HCT116 (cell line): ENCODE data around the gene ABHD2. TPM values are rescaled to one million over a fixed set of nuclear protein-coding genes. Genes with fewer than 3 reads are reported as not detected.

ENCODE experiments used
- ATAC-seq: fragments of 200-7000 bp; cut with Tn5 transposase; 2 replicates; pipeline ENCODE4 v1.9.1; 2020; ENCODE audit warnings: mild to moderate bottlenecking, moderate library complexity
- BruUV-seq: library from RNA; stranded (reverse); fragments of 400-500 nt; replicated peaks from 2 replicates; lab custom pipeline; 2021; lab: Mats Ljungman, UMichigan
- CTCF ChIA-PET: fragments of 300-600 bp; sonication (Branson Sonifier 250); formaldehyde crosslinking; loops from one replicate; lab custom pipeline; 2021; ENCODE audit warnings: antibody characterized with exemption; lab: Charles Lee
- POLR2A ChIA-PET: fragments of 300-600, 350-600 bp; sonication (Branson Sonifier 250); formaldehyde crosslinking; loops from one replicate; lab custom pipeline; 2021; ENCODE audit warnings: antibody characterized with exemption; lab: Charles Lee
- RAD21 ChIA-PET, 2 experiments: fragments of 300-600 bp; sonication (Branson Sonifier 250); formaldehyde crosslinking; loops; one replicate each; lab custom pipeline; 2023; ENCODE audit warnings: low total read pairs in 2 of 2; ENCODE audit not compliant: uncharacterized antibody in 2 of 2, unreplicated experiment in 2 of 2, low non-redundant PET in 1 of 2; lab: Charles Lee
- DNase-seq: peaks from one replicate; pipeline ENCODE4 v3.0.0-alpha.2; 2010; ENCODE audit warnings: low read depth, low spot score
- H2AFZ ChIP-seq: fragments of 200-600 bp; shearing (Covaris generic), sonication (generic); 2 replicates; pipeline ENCODE4 v1.6.1; 2017; ENCODE audit warnings: low read depth, mixed run types, mixed read lengths, antibody characterized with exemption, low read length; ENCODE audit not compliant: poor library complexity, severe bottlenecking
- H3K27ac ChIP-seq: 2 replicates; pipeline ENCODE4 v1.5.1; 2012; ENCODE audit warnings: low read depth, low read length
- H3K27me3 ChIP-seq: fragments of 200-600 bp; sonication (generic); 2 replicates; pipeline ENCODE4 v1.6.1; 2016; ENCODE audit warnings: mixed run types, low read length, mixed read lengths; ENCODE audit not compliant: insufficient read depth
- H3K36me3 ChIP-seq, 2 experiments: fragments of 200-500 bp in 1 of 2; fragments of 200-600 bp in 1 of 2; sonication (Bioruptor generic) in 1 of 2; sonication (generic) in 1 of 2; 2 replicates each; pipeline versions ENCODE4 v1.5.1 to v1.6.1; 2014 to 2016; ENCODE audit warnings: low read length in 2 of 2, inconsistent platforms in 1 of 2, mixed read lengths in 1 of 2, mixed run types in 1 of 2; ENCODE audit not compliant: insufficient read depth in 2 of 2, control insufficient read depth in 1 of 2
- H3K4me1 ChIP-seq, 2 experiments: fragments of 200-600 bp in 1 of 2; sonication (generic) in 1 of 2; 2 replicates each; pipeline versions ENCODE4 v1.5.1 to v1.6.1; 2012 to 2017; ENCODE audit warnings: low read length in 2 of 2, inconsistent platforms in 1 of 2, mild to moderate bottlenecking in 1 of 2, mixed read lengths in 1 of 2, mixed run types in 1 of 2, moderate library complexity in 1 of 2; ENCODE audit not compliant: insufficient read depth in 2 of 2, control insufficient read depth in 1 of 2
- H3K4me2 ChIP-seq: fragments of 200-600 bp; sonication (generic); 2 replicates; pipeline ENCODE4 v1.6.1; 2017; ENCODE audit warnings: mixed run types, low read length, mixed read lengths
- H3K4me3 ChIP-seq, 2 experiments: fragments of 200-600 bp in 1 of 2; sonication (generic) in 1 of 2; replicated peaks in 1 of 2; 2 replicates each; pipeline ENCODE4 v1.5.1; 2011 to 2016; ENCODE audit warnings: low read length in 2 of 2, control low read depth in 1 of 2, low read depth in 1 of 2, mild to moderate bottlenecking in 1 of 2, mixed read lengths in 1 of 2, mixed run types in 1 of 2
- H3K79me2 ChIP-seq: fragments of 200-600 bp; sonication (generic); 2 replicates; pipeline ENCODE4 v1.6.1; 2017; ENCODE audit warnings: mild to moderate bottlenecking, mixed run types, low read length, moderate library complexity, mixed read lengths; ENCODE audit not compliant: insufficient read depth
- H3K9ac ChIP-seq: fragments of 200-600 bp; sonication (generic); 2 replicates; pipeline ENCODE4 v1.6.1; 2016; ENCODE audit warnings: low read length, mixed read lengths
- H3K9me2 ChIP-seq: fragments of 200-600 bp; sonication (generic), shearing (Covaris generic); 2 replicates; pipeline ENCODE4 v1.6.1; 2017; ENCODE audit warnings: mixed run types, mild to moderate bottlenecking, moderate library complexity; ENCODE audit not compliant: insufficient read depth
- H3K9me3 ChIP-seq, 2 experiments: fragments of 200-500 bp in 1 of 2; fragments of 200-600 bp in 1 of 2; sonication (Bioruptor generic) in 1 of 2; sonication (generic) in 1 of 2; 2 replicates each; pipeline ENCODE4 v1.6.1; 2014 to 2017; ENCODE audit warnings: low read length in 2 of 2, mixed read lengths in 2 of 2, inconsistent platforms in 1 of 2, low read depth in 1 of 2, mild to moderate bottlenecking in 1 of 2, mixed run types in 1 of 2, moderate library complexity in 1 of 2; ENCODE audit not compliant: control insufficient read depth in 1 of 2, insufficient read depth in 1 of 2
- H4K20me1 ChIP-seq: fragments of 200-600 bp; sonication (generic), shearing (Covaris generic); 2 replicates; pipeline ENCODE4 v1.6.1; 2017; ENCODE audit warnings: mixed run types, mild to moderate bottlenecking, moderate library complexity; ENCODE audit not compliant: insufficient read depth
- CBX3 ChIP-seq: IDR thresholded peaks from 2 replicates; pipeline ENCODE4 v1.6.1; 2012; ENCODE audit warnings: low read depth
- CEBPB ChIP-seq: IDR thresholded peaks from 2 replicates; pipeline ENCODE4 v1.6.1; 2012; ENCODE audit warnings: low read depth
- ELF1 ChIP-seq: IDR thresholded peaks from 2 replicates; pipeline ENCODE4 v1.6.1; 2012; ENCODE audit warnings: low read depth, borderline replicate concordance
- EZH2 ChIP-seq: fragments of 200-600 bp; sonication (generic); IDR thresholded peaks from 2 replicates; pipeline ENCODE4 v1.6.1; 2017; ENCODE audit warnings: antibody characterized with exemption, mixed run types
- EZH2phosphoT487 ChIP-seq: fragments of 200-600 bp; IDR thresholded peaks from 2 replicates; pipeline ENCODE4 v1.6.1; 2018; ENCODE audit warnings: antibody characterized with exemption, borderline replicate concordance
- FOSL1 ChIP-seq: IDR thresholded peaks from 2 replicates; pipeline ENCODE4 v1.6.1; 2012; ENCODE audit warnings: low read depth
- JUND ChIP-seq: IDR thresholded peaks from 2 replicates; pipeline ENCODE4 v1.6.1; 2012
- MAX ChIP-seq: IDR thresholded peaks from 2 replicates; pipeline ENCODE4 v1.6.1; 2012
- POLR2A ChIP-seq: IDR thresholded peaks from 2 replicates; pipeline ENCODE4 v1.7.0; 2011; ENCODE audit warnings: borderline replicate concordance; ENCODE audit not compliant: insufficient read depth, insufficient read length; ENCODE audit errors: extremely low read depth
- RAD21 ChIP-seq: IDR thresholded peaks from 2 replicates; pipeline ENCODE4 v1.6.1; 2012; ENCODE audit warnings: low read depth, mild to moderate bottlenecking
- REST ChIP-seq: IDR thresholded peaks from 2 replicates; pipeline ENCODE4 v1.6.1; 2012; ENCODE audit warnings: low read depth
- SIN3A ChIP-seq: IDR thresholded peaks from 2 replicates; pipeline ENCODE4 v1.6.1; 2012; ENCODE audit warnings: low read depth
- ZFX ChIP-seq: fragments of 450-650 bp; IDR thresholded peaks from 2 replicates; pipeline ENCODE4 v1.6.1; 2017
- ZNF274 ChIP-seq: fragments of 200-500 bp; sonication (Bioruptor generic); IDR thresholded peaks from 2 replicates; pipeline ENCODE4 v1.6.1; 2014; ENCODE audit warnings: mild to moderate bottlenecking, low read depth, low read length, inconsistent platforms
- intact Hi-C: fragments of 100-400 bp; cut with micrococcal nuclease; formaldehyde crosslinking; loops from 2 replicates; pipeline ENCODE4 v1.10.0; 2022
- total RNA-seq: library from RNA; stranded (reverse); gene quantifications from one replicate; pipeline ENCODE4 v1.2.1, GENCODE V29; 2021; ENCODE audit not compliant: unreplicated experiment
- TF ChIP-seq, protein P1 (sequence below), 3 experiments: fragments of 200-600 bp in 1 of 3; sonication (generic) in 1 of 3; IDR thresholded peaks in 2 of 3; conservative IDR thresholded peaks in 1 of 3; 2 replicates each; pipeline ENCODE4 v1.5.1; 2012 to 2017; ENCODE audit warnings: low read depth in 2 of 3, low read length in 2 of 3, antibody characterized with exemption in 1 of 3, borderline replicate concordance in 1 of 3, control low read depth in 1 of 3, mild to moderate bottlenecking in 1 of 3, mixed read lengths in 1 of 3, mixed run types in 1 of 3, moderate library complexity in 1 of 3; ENCODE audit not compliant: insufficient read depth in 1 of 3
- TF ChIP-seq, protein P2 (sequence below): IDR thresholded peaks from 2 replicates; pipeline ENCODE4 v1.6.1; 2012
- TF ChIP-seq, protein P3 (sequence below): IDR thresholded peaks from 2 replicates; pipeline ENCODE4 v1.6.1; 2011; ENCODE audit warnings: mild to moderate bottlenecking, low read length, moderate library complexity; ENCODE audit not compliant: insufficient replicate concordance; ENCODE audit errors: extremely low read depth

Gene ABHD2
- total RNA-seq, 1 experiment from 2014 or later = 40.8 TPM

DNA sequence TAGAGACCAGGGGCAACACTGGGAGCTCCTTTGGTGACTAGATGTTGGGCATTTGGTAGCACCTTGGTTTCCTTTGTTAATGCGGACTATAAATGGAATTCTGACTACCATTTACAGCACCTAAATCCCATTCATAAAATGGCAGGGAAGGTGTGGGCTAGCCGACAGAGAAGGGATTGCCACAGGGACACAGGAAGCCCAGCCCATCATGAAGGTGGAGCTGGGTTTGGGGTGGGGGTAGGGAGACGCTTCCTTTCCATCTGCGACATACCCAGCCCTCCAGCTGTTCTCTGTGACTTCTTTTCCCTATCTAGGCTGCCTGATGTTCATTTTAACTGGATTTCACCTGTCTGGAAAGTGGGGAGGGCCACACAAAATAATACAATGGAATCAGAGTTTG is 21.0 kb downstream of the ABHD2 start:
- no peak overlapping the region for H2AFZ ChIP-seq
- no peaks in the 10 kb centered on the region for H3K79me2 ChIP-seq
- ChIA-PET CTCF (no interaction called here), POLR2A (no interaction called here), RAD21 (no interaction called here)
- H4K20me1 ChIP-seq = no peaks in the 10 kb centered on the region; the same call in 1 of the 2 replicates
- H3K9ac ChIP-seq = no peak overlapping the region
- TF ChIP-seq EZH2phosphoT487 = no peak
- TF ChIP-seq ELF1 = no peak
- TF ChIP-seq, protein P1, sequence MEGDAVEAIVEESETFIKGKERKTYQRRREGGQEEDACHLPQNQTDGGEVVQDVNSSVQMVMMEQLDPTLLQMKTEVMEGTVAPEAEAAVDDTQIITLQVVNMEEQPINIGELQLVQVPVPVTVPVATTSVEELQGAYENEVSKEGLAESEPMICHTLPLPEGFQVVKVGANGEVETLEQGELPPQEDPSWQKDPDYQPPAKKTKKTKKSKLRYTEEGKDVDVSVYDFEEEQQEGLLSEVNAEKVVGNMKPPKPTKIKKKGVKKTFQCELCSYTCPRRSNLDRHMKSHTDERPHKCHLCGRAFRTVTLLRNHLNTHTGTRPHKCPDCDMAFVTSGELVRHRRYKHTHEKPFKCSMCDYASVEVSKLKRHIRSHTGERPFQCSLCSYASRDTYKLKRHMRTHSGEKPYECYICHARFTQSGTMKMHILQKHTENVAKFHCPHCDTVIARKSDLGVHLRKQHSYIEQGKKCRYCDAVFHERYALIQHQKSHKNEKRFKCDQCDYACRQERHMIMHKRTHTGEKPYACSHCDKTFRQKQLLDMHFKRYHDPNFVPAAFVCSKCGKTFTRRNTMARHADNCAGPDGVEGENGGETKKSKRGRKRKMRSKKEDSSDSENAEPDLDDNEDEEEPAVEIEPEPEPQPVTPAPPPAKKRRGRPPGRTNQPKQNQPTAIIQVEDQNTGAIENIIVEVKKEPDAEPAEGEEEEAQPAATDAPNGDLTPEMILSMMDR (IDR thresholded peaks at IDR 0.05 in 2 of 3, conservative IDR thresholded peaks at IDR 0.05 in 1 of 3; ENCODE audit: borderline replicate concordance in 1 of 3, insufficient read depth in 1 of 3, low read depth in 2 of 3, low read length in 2 of 3) = no peak
- TF ChIP-seq JUND = no peak
- TF ChIP-seq, protein P2, sequence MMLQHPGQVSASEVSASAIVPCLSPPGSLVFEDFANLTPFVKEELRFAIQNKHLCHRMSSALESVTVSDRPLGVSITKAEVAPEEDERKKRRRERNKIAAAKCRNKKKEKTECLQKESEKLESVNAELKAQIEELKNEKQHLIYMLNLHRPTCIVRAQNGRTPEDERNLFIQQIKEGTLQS = no peak
- no peak for TF ChIP-seq EZH2
- no peak for TF ChIP-seq ZFX
- no peak for TF ChIP-seq RAD21
- TF ChIP-seq ZNF274 = no peak
- TF ChIP-seq CEBPB = no peak
- TF ChIP-seq, protein P3, sequence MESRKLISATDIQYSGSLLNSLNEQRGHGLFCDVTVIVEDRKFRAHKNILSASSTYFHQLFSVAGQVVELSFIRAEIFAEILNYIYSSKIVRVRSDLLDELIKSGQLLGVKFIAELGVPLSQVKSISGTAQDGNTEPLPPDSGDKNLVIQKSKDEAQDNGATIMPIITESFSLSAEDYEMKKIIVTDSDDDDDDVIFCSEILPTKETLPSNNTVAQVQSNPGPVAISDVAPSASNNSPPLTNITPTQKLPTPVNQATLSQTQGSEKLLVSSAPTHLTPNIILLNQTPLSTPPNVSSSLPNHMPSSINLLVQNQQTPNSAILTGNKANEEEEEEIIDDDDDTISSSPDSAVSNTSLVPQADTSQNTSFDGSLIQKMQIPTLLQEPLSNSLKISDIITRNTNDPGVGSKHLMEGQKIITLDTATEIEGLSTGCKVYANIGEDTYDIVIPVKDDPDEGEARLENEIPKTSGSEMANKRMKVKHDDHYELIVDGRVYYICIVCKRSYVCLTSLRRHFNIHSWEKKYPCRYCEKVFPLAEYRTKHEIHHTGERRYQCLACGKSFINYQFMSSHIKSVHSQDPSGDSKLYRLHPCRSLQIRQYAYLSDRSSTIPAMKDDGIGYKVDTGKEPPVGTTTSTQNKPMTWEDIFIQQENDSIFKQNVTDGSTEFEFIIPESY = no peak
- TF ChIP-seq FOSL1 = no peak
- TF ChIP-seq REST = no peak
- no peak for TF ChIP-seq CBX3
- TF ChIP-seq SIN3A = no peak
- no peak for TF ChIP-seq POLR2A
- TF ChIP-seq MAX = no peak
- no peaks in the 10 kb centered on the region for H3K9me3 ChIP-seq
- intact Hi-C loops = no loop called here
- no peak for DNase-seq
- no peak for ATAC-seq
- H3K4me2 ChIP-seq = no peak overlapping the region
- no peak overlapping the region for H3K27ac ChIP-seq
- no peaks in the 10 kb centered on the region for H3K9me2 ChIP-seq
- no peaks in the 10 kb centered on the region for H3K27me3 ChIP-seq
- H3K4me1 ChIP-seq = peaks cover 34 to 60% of the 10 kb centered on the region in 2 experiments
- H3K4me3 ChIP-seq = no peak overlapping the region
- BruUV-seq = no TSS peak
- no peaks in the 10 kb centered on the region for H3K36me3 ChIP-seq
